ENCODE results near the gene ZC3H7B. TPM values are rescaled to one million over a fixed set of nuclear protein-coding genes. Genes with fewer than 3 reads are reported as not detected.

Gene ZC3H7B
- total RNA-seq, 1 experiment from 2014 or later = 62.7 TPM

GRCh38 chr22:41343717-41344116, 42.4 kb downstream of the ZC3H7B start:
- TF ChIP-seq EZH2 (IDR thresholded peaks at IDR 0.05; ENCODE audit: low read depth) (no peak), CTCF (conservative IDR thresholded peaks at IDR 0.05) (no peak)
- intact Hi-C loops (cut with micrococcal nuclease; ENCODE audit: unreplicated experiment) = no loop called here
- H3K4me2 ChIP-seq = no peak overlapping the region
- H3K36me3 ChIP-seq (ENCODE audit: low read depth) = peaks cover 18% of the 10 kb centered on the region; the same call in 1 of the 2 replicates
- no peak overlapping the region for H3K27ac ChIP-seq
- H3K4me1 ChIP-seq (replicated peaks; ENCODE audit: insufficient read depth) = no peaks in the 10 kb centered on the region
- H3F3A ChIP-seq (ENCODE audit: insufficient read depth, low read depth) = no peaks in the 10 kb centered on the region
- CTCF ChIA-PET = no interaction called here
- POLR2A ChIA-PET (ENCODE audit: unreplicated experiment) = interaction anchor here (0.5 kb wide), 1 partner anchor 23 kb away, joined by 3 read pairs; no protein-coding TSS in a partner anchor
- no peaks in the 10 kb centered on the region for H3K9me2 ChIP-seq (ENCODE audit: insufficient read depth)
- no peak for DNase-seq
- H3K4me3 ChIP-seq = no peak overlapping the region
- H3K79me2 ChIP-seq (ENCODE audit: low read depth) = no peaks in the 10 kb centered on the region
- H3K9me3 ChIP-seq (ENCODE audit: insufficient read depth, low read depth) = no peaks in the 10 kb centered on the region
- BruUV-seq (replicated peaks) = no TSS peak
- 0 out of 2 replicates have a peak, but pooled peaks cover 2% of the 10 kb centered on the region for H4K20me1 ChIP-seq (ENCODE audit: insufficient read depth)
- H3K27me3 ChIP-seq (ENCODE audit: insufficient read depth, low read depth) = no peaks in the 10 kb centered on the region
- H2AFZ ChIP-seq = no peak overlapping the region

- ChIA-PET POLR2A (ENCODE audit: unreplicated experiment) (interaction anchor here (0.6 kb wide), 1 partner anchor 149 kb away, joined by 3 read pairs; no protein-coding TSS in a partner anchor), CTCF (interaction anchor here (0.5 kb wide), 1 partner anchor 23 kb away, joined by 3 read pairs; no protein-coding TSS in a partner anchor)
- H3K9me3 ChIP-seq (ENCODE audit: insufficient read depth, low read depth) = no peaks in the 10 kb centered on the region
- no peak for TF ChIP-seq CTCF (conservative IDR thresholded peaks at IDR 0.05)
- TF ChIP-seq EZH2 (IDR thresholded peaks at IDR 0.05; ENCODE audit: low read depth) = no peak
- H3K4me2 ChIP-seq = no peak overlapping the region
- H4K20me1 ChIP-seq (ENCODE audit: insufficient read depth) = 0 out of 2 replicates have a peak, but pooled peaks cover 2% of the 10 kb centered on the region
- intact Hi-C loops (cut with micrococcal nuclease; ENCODE audit: unreplicated experiment) = no loop called here
- no peaks in the 10 kb centered on the region for H3K79me2 ChIP-seq (ENCODE audit: low read depth)
- H3K36me3 ChIP-seq (ENCODE audit: low read depth) = peaks cover 18% of the 10 kb centered on the region; the same call in 1 of the 2 replicates
- no peak overlapping the region for H2AFZ ChIP-seq
- no peaks in the 10 kb centered on the region for H3K9me2 ChIP-seq (ENCODE audit: insufficient read depth)
- H3F3A ChIP-seq (ENCODE audit: insufficient read depth, low read depth) = no peaks in the 10 kb centered on the region
- no TSS peak for BruUV-seq (replicated peaks)
- H3K27me3 ChIP-seq (ENCODE audit: insufficient read depth, low read depth) = no peaks in the 10 kb centered on the region
- no peak for DNase-seq
- H3K27ac ChIP-seq = no peak overlapping the region
- no peaks in the 10 kb centered on the region for H3K4me1 ChIP-seq (replicated peaks; ENCODE audit: insufficient read depth)
- H3K4me3 ChIP-seq = no peak overlapping the region
Observed at GRCh38 chr22:41344189-41344788, 43.0 kb downstream of the ZC3H7B start.

GRCh38 chr22:41345807-41346335, 44.5 kb downstream of the ZC3H7B start:
- H2AFZ ChIP-seq = no peak overlapping the region
- no peaks in the 10 kb centered on the region for H3K9me2 ChIP-seq (ENCODE audit: insufficient read depth)
- intact Hi-C loops (cut with micrococcal nuclease; ENCODE audit: unreplicated experiment) = no loop called here
- no peaks in the 10 kb centered on the region for H3K27me3 ChIP-seq (ENCODE audit: insufficient read depth, low read depth)
- no peak for DNase-seq
- H3K4me2 ChIP-seq = no peak overlapping the region
- H3K79me2 ChIP-seq (ENCODE audit: low read depth) = no peaks in the 10 kb centered on the region
- TF ChIP-seq EZH2 (IDR thresholded peaks at IDR 0.05; ENCODE audit: low read depth) (no peak), CTCF (conservative IDR thresholded peaks at IDR 0.05) (no peak)
- POLR2A ChIA-PET (ENCODE audit: unreplicated experiment) = no interaction called here
- no peaks in the 10 kb centered on the region for H3F3A ChIP-seq (ENCODE audit: insufficient read depth, low read depth)
- BruUV-seq (replicated peaks) = no TSS peak
- 0 out of 2 replicates have a peak, but pooled peaks cover 2% of the 10 kb centered on the region for H4K20me1 ChIP-seq (ENCODE audit: insufficient read depth)
- peaks cover 13% of the 10 kb centered on the region; the same call in 1 of the 2 replicates for H3K36me3 ChIP-seq (ENCODE audit: low read depth)
- H3K9me3 ChIP-seq (ENCODE audit: insufficient read depth, low read depth) = no peaks in the 10 kb centered on the region
- no peak overlapping the region for H3K4me3 ChIP-seq
- H3K27ac ChIP-seq = no peak overlapping the region
- CTCF ChIA-PET = no interaction called here
- no peaks in the 10 kb centered on the region for H3K4me1 ChIP-seq (replicated peaks; ENCODE audit: insufficient read depth)

Measured in PC-9 (cell line).